ENCODE results near the gene TULP4.
"Not testable (repeated sequence)": the region's sequence is repeated elsewhere in the genome, so short reads cannot be mapped to it uniquely, and the experiment has no call there.

Gene TULP4

DNA sequence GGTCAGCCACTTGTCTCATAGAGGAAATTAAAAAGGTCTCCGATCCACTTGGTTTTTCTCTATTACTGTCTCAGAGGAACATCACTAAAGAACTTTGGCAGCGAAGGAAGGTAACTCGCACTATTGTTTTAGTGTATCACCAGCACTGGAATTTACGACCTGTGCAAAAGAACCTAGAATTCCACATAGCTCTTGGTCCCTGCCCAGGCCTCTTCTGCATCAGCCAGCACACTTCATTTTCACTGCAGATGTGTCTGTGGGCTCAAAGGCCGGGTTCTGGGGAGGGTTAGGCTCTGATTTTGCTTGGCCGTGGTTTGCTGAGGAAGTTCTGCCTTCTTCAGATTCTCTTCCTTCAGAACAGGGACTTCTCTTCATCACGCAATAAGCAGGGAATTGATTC lies 144.9 kb downstream of the TULP4 start:
- H3K36me3 ChIP-seq (ENCODE audit: control insufficient read depth, insufficient read depth, low read length), result no peaks in the 10 kb centered on the region
- no peaks in the 10 kb centered on the region for H3K4me1 ChIP-seq (ENCODE audit: control insufficient read depth, insufficient read depth, low read length)

GRCh38 chr6:158457616-158458278 lies 145.5 kb downstream of the TULP4 start:
- Histone ChIP-seq H3K4me3 (ENCODE audit: low read length) (no peak overlapping the region), H3K36me3 (ENCODE audit: control insufficient read depth, insufficient read depth, low read length) (no peaks in the 10 kb centered on the region)

More for the DNA sequence above, 144.9 kb downstream of the TULP4 start:
- no peak overlapping the region for H3K4me3 ChIP-seq (ENCODE audit: low read length)
- H3K27me3 ChIP-seq (ENCODE audit: control insufficient read depth, insufficient read depth, low read length), result no peaks in the 10 kb centered on the region
- H3K9ac ChIP-seq (ENCODE audit: low read length), result no peak overlapping the region
- no peaks in the 10 kb centered on the region for H3K9me3 ChIP-seq (ENCODE audit: control insufficient read depth, low read length)

DNA sequence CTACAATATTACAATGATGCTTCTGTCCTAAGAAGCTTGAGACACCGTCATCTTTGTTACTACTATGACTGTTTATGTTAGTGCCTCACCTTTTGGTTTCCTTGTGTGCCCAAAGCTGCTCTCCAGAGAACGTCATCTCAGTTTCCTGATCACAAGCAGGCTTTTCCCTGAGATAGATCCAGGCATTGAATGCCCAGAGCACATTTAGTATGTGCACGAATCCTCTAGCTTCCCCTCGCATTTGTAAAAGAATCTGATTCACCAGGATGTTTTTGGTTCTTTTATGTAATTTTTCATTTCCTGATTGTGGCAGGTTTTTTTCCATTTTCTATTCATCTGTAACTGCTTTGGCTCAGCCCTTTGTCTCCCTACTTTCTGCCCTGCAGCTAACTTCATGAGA lies 147.5 kb downstream of the TULP4 start:
- H3K4me1 ChIP-seq (ENCODE audit: control insufficient read depth, insufficient read depth, low read length), result no peaks in the 10 kb centered on the region
- no peaks in the 10 kb centered on the region for H3K9me3 ChIP-seq (ENCODE audit: control insufficient read depth, low read length)
- H3K27me3 ChIP-seq (ENCODE audit: control insufficient read depth, insufficient read depth, low read length), result no peaks in the 10 kb centered on the region
- H3K36me3 ChIP-seq (ENCODE audit: control insufficient read depth, insufficient read depth, low read length), result no peaks in the 10 kb centered on the region
- H3K4me3 ChIP-seq (ENCODE audit: low read length), result no peak overlapping the region
- H3K9ac ChIP-seq (ENCODE audit: low read length), result no peak overlapping the region

More at GRCh38 chr6:158457616-158458278, 145.5 kb downstream of the TULP4 start:
- Histone ChIP-seq H3K9ac (ENCODE audit: low read length) (no peak overlapping the region), H3K27me3 (ENCODE audit: control insufficient read depth, insufficient read depth, low read length) (no peaks in the 10 kb centered on the region), H3K4me1 (ENCODE audit: control insufficient read depth, insufficient read depth, low read length) (no peaks in the 10 kb centered on the region), H3K9me3 (ENCODE audit: control insufficient read depth, low read length) (no peaks in the 10 kb centered on the region)

DNA sequence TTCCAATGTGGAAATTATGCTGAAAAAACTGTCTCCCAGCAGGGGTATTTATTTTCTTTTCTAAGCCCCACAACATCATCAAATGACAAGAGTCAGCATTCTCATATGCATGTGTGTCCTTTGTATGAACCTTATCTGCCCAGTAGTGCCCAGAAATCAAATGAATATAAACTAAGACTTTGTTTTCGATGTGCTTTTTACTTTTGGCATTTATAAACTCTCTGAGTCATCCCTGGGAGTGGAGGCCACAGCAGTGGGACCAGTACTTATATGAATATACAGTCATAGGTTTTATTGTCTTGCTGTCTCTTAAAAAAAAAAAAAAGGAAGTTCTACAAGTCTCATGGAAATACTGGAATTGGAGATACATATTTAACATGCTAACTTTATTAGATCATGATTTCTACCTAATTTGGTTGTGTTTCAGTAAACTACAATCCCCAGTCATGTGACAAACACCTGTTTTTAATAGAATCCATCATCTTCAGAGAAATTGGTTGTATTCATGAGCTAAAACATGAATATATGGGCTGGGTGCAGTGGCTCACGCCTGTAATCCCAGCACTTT lies 148.4 kb downstream of the TULP4 start:
- H3K4me3 ChIP-seq (ENCODE audit: low read length), result no peak overlapping the region
- no peaks in the 10 kb centered on the region for H3K36me3 ChIP-seq (ENCODE audit: control insufficient read depth, insufficient read depth, low read length)
- no peaks in the 10 kb centered on the region for H3K4me1 ChIP-seq (ENCODE audit: control insufficient read depth, insufficient read depth, low read length)
- H3K27me3 ChIP-seq (ENCODE audit: control insufficient read depth, insufficient read depth, low read length), result no peaks in the 10 kb centered on the region
- no peak overlapping the region for H3K9ac ChIP-seq (ENCODE audit: low read length)
- H3K9me3 ChIP-seq (ENCODE audit: control insufficient read depth, low read length), result no peaks in the 10 kb centered on the region

DNA sequence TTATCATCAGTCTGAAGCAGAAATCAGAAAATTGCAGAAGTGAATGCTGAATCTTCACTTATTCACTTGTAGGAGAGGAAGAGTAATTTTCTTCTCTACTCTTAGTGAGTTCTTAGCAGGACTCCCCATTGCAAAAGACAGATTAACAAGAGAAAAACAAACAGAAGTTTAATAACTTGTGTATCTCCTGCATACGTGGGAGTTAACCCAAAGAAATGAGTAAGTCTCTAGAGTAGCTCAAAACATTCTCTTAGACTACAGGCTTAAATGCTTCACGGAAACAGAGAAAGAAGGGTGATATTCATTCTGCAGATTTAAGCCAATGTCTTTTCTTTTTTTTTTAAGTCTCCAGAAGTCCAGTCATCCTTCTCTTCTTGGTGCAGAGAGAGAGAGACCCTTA lies 149.7 kb downstream of the TULP4 start:
- Histone ChIP-seq H3K9me3 (ENCODE audit: control insufficient read depth, low read length) (no peaks in the 10 kb centered on the region), H3K4me3 (ENCODE audit: low read length) (no peak overlapping the region), H3K36me3 (ENCODE audit: control insufficient read depth, insufficient read depth, low read length) (no peaks in the 10 kb centered on the region), H3K4me1 (ENCODE audit: control insufficient read depth, insufficient read depth, low read length) (no peaks in the 10 kb centered on the region), H3K9ac (ENCODE audit: low read length) (no peak overlapping the region), H3K27me3 (ENCODE audit: control insufficient read depth, insufficient read depth, low read length) (no peaks in the 10 kb centered on the region)

DNA sequence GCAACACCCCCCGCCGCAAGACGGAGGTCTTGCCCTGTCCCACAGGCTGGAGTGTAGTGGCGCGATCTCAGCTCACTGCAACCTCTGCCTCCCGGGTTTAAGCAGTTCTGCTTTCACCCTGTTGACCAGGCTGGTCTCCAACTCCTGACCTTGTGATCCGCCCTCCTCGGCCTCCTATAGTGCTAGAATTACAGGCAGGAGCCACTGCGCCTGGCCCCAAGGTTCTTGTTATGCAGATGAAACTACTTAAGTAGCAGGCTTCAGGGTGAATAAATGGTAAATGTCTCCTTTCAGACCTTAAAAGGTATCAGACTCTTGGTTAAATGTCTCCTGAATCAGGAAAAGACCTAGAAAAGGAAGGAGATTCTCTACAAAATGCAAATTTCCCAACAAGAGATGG lies 152.2 kb downstream of the TULP4 start:
- Histone ChIP-seq H3K36me3 (ENCODE audit: control insufficient read depth, insufficient read depth, low read length) (no peaks in the 10 kb centered on the region), H3K27me3 (ENCODE audit: control insufficient read depth, insufficient read depth, low read length) (no peaks in the 10 kb centered on the region), H3K9ac (ENCODE audit: low read length) (no peak overlapping the region), H3K9me3 (ENCODE audit: control insufficient read depth, low read length) (no peaks in the 10 kb centered on the region), H3K4me1 (ENCODE audit: control insufficient read depth, insufficient read depth, low read length) (no peaks in the 10 kb centered on the region), H3K4me3 (ENCODE audit: low read length) (no peak overlapping the region)

GRCh38 chr6:158465257-158465656 lies 153.0 kb downstream of the TULP4 start:
- Histone ChIP-seq H3K9ac (ENCODE audit: low read length) (no peak overlapping the region), H3K36me3 (ENCODE audit: control insufficient read depth, insufficient read depth, low read length) (no peaks in the 10 kb centered on the region), H3K27me3 (ENCODE audit: control insufficient read depth, insufficient read depth, low read length) (no peaks in the 10 kb centered on the region), H3K9me3 (ENCODE audit: control insufficient read depth, low read length) (no peaks in the 10 kb centered on the region), H3K4me1 (ENCODE audit: control insufficient read depth, insufficient read depth, low read length) (no peaks in the 10 kb centered on the region), H3K4me3 (ENCODE audit: low read length) (no peak overlapping the region)

DNA sequence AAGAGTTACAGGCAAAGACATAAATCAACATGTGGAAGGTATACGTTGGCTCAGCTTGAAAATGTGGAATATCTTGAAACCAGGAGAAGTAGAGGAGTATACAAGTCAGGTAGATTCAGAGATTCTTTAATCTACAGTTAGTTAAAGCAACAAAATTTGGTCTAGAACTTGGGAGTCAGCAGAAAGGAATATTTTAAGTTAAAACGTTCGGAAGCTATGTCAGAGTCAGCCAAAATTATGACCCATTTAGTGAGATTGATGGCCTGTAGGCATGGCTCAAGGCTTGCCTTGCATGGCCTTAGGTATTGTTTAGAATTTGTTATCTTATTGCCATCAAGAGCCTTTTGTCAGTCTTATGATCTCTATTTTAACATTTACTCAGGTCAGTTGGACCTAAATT lies 153.5 kb downstream of the TULP4 start:
- Histone ChIP-seq H3K4me3 (ENCODE audit: low read length) (no peak overlapping the region), H3K36me3 (ENCODE audit: control insufficient read depth, insufficient read depth, low read length) (no peaks in the 10 kb centered on the region), H3K9ac (ENCODE audit: low read length) (no peak overlapping the region), H3K4me1 (ENCODE audit: control insufficient read depth, insufficient read depth, low read length) (no peaks in the 10 kb centered on the region), H3K27me3 (ENCODE audit: control insufficient read depth, insufficient read depth, low read length) (no peaks in the 10 kb centered on the region), H3K9me3 (ENCODE audit: control insufficient read depth, low read length) (no peaks in the 10 kb centered on the region)

DNA sequence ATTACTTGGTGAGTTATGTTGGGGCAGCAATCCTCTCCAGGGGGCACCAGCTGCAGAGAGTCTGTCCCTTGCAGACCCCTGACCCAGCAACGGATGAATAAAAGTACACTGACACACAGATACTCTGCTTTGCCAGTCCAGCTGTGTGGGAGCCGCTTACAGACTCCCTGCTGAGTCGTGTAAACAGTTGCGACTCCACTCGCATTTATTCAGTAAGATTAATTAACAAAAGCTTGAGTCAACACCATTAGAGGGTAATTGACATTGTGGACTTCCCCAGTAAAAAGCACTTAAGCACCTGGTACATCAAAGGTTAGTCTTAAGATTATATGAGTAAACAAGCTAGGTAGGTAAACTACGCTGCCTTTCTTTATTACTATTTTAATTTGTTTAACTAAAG lies 155.7 kb downstream of the TULP4 start:
- H3K4me1 ChIP-seq (ENCODE audit: control insufficient read depth, insufficient read depth, low read length), result no peaks in the 10 kb centered on the region
- H3K9ac ChIP-seq (ENCODE audit: low read length), result no peak overlapping the region
- no peak overlapping the region for H3K4me3 ChIP-seq (ENCODE audit: low read length)
- no peaks in the 10 kb centered on the region for H3K9me3 ChIP-seq (ENCODE audit: control insufficient read depth, low read length)
- H3K36me3 ChIP-seq (ENCODE audit: control insufficient read depth, insufficient read depth, low read length), result no peaks in the 10 kb centered on the region
- no peaks in the 10 kb centered on the region for H3K27me3 ChIP-seq (ENCODE audit: control insufficient read depth, insufficient read depth, low read length)

GRCh38 chr6:158468666-158469065 lies 156.4 kb downstream of the TULP4 start:
- no peak overlapping the region for H3K9ac ChIP-seq (ENCODE audit: low read length)
- no peaks in the 10 kb centered on the region for H3K27me3 ChIP-seq (ENCODE audit: control insufficient read depth, insufficient read depth, low read length)
- no peaks in the 10 kb centered on the region for H3K9me3 ChIP-seq (ENCODE audit: control insufficient read depth, low read length)
- no peaks in the 10 kb centered on the region for H3K4me1 ChIP-seq (ENCODE audit: control insufficient read depth, insufficient read depth, low read length)
- no peak overlapping the region for H3K4me3 ChIP-seq (ENCODE audit: low read length)
- H3K36me3 ChIP-seq (ENCODE audit: control insufficient read depth, insufficient read depth, low read length), result no peaks in the 10 kb centered on the region

GRCh38 chr6:158470023-158470422 lies 157.8 kb downstream of the TULP4 start:
- H3K36me3 ChIP-seq (ENCODE audit: control insufficient read depth, insufficient read depth, low read length); H3K4me3 ChIP-seq (ENCODE audit: low read length); H3K4me1 ChIP-seq (ENCODE audit: control insufficient read depth, insufficient read depth, low read length); H3K9me3 ChIP-seq (ENCODE audit: control insufficient read depth, low read length); H3K27me3 ChIP-seq (ENCODE audit: control insufficient read depth, insufficient read depth, low read length); H3K9ac ChIP-seq (ENCODE audit: low read length): not testable (repeated sequence)

- Histone ChIP-seq H3K9ac (ENCODE audit: low read length) (no peak overlapping the region), H3K9me3 (ENCODE audit: control insufficient read depth, low read length) (no peaks in the 10 kb centered on the region), H3K4me1 (ENCODE audit: control insufficient read depth, insufficient read depth, low read length) (peaks cover 15% of the 10 kb centered on the region), H3K27me3 (ENCODE audit: control insufficient read depth, insufficient read depth, low read length) (no peaks in the 10 kb centered on the region), H3K36me3 (ENCODE audit: control insufficient read depth, insufficient read depth, low read length) (no peaks in the 10 kb centered on the region), H3K4me3 (ENCODE audit: low read length) (no peak overlapping the region)
These were observed 159.1 kb downstream of the TULP4 start for GRCh38 chr6:158471339-158471738.

DNA sequence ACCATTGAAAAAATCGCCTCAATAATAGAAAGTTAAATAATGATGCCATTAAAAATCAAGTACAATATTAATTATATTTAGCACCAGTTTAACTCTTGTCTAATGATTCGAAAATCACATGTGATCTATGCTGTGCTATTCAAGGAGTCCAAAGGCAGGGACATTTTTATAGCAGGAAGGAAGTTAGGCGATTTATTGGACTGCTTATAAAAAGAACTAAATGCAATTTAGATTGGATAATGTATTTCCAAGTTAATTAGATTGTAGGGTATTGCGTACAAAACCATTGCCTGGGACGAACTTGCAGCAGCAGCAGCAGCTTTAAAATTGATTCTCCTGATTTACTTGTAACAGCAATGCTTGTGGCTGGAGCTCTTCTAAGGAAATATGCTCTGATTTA lies 160.2 kb downstream of the TULP4 start:
- H3K4me1 ChIP-seq (ENCODE audit: control insufficient read depth, insufficient read depth, low read length), result peaks cover 15% of the 10 kb centered on the region
- H3K36me3 ChIP-seq (ENCODE audit: control insufficient read depth, insufficient read depth, low read length), result no peaks in the 10 kb centered on the region
- no peaks in the 10 kb centered on the region for H3K9me3 ChIP-seq (ENCODE audit: control insufficient read depth, low read length)
- H3K9ac ChIP-seq (ENCODE audit: low read length), result no peak overlapping the region
- no peaks in the 10 kb centered on the region for H3K27me3 ChIP-seq (ENCODE audit: control insufficient read depth, insufficient read depth, low read length)
- no peak overlapping the region for H3K4me3 ChIP-seq (ENCODE audit: low read length)

All from mucosa of stomach (tissue), 1 donor.